Psoas muscle (tissue), 8 donors: ENCODE results near the gene H2AZ2. TPM values are rescaled to one million over a fixed set of nuclear protein-coding genes. Genes with fewer than 3 reads are reported as not detected.
"Not testable (repeated sequence)": the region's sequence is repeated elsewhere in the genome, so short reads cannot be mapped to it uniquely, and the experiment has no call there.

ENCODE experiments used
- ATAC-seq, 4 donors: fragments of 200-7000 bp; cut with Tn5 transposase; one replicate each; pipeline ENCODE4 v1.9.1; 2020; ENCODE audit warnings: moderate library complexity in 3 of 4, mild to moderate bottlenecking in 2 of 4
- DNase-seq, 2 donors: peaks; one replicate each; pipeline ENCODE4 v3.0.0-alpha.2; 2020
- H3K27ac ChIP-seq: fragments of 200-600 bp; one replicate; pipeline ENCODE4 v1.8.0; 2022
- H3K27me3 ChIP-seq, 3 donors: fragments of 200-600 bp in 1 of 3; one replicate each; pipeline versions ENCODE4 v1.6.1 to v1.8.0; 2013 to 2022; ENCODE audit warnings: low read length in 2 of 3, mild to moderate bottlenecking in 2 of 3, moderate library complexity in 1 of 3; ENCODE audit not compliant: insufficient read depth in 3 of 3
- H3K36me3 ChIP-seq, 2 donors: fragments of 200-600 bp in 1 of 2; one replicate each; pipeline versions ENCODE4 v1.6.1 to v1.8.0; 2013 to 2022; ENCODE audit warnings: low read depth in 1 of 2, mild to moderate bottlenecking in 1 of 2, moderate library complexity in 1 of 2; ENCODE audit not compliant: insufficient read depth in 1 of 2
- H3K4me1 ChIP-seq: fragments of 200-600 bp; one replicate; pipeline ENCODE4 v1.8.0; 2022
- H3K4me3 ChIP-seq: fragments of 200-600 bp; one replicate; pipeline ENCODE4 v1.8.0; 2022; ENCODE audit warnings: mild to moderate bottlenecking
- H3K9me3 ChIP-seq: fragments of 200-600 bp; one replicate; pipeline ENCODE4 v1.8.0; 2022
- CTCF ChIP-seq: fragments of 200-600 bp; IDR thresholded peaks from one replicate; pipeline ENCODE4 v1.8.0; 2022; ENCODE audit warnings: antibody characterized with exemption
- WGBS, 3 donors: extraction: QIAGEN DNeasy Blood & Tissue Kit; methylation state at CpG; one replicate each; pipeline versions ENCODE4 v1.1.6 to v1.1.7; 2013; 5-methylcytosine and 5-hydroxymethylcytosine counted together
- intact Hi-C, 2 donors: fragments of 100-400 bp; cut with DNase I; formaldehyde crosslinking; loops; one replicate each; pipeline versions ENCODE4 v1.11.0 to v1.14.2; 2022
- polyA plus RNA-seq, 3 donors: library from polyadenylated mRNA; stranded (reverse); fragments of 200-250 nt; gene quantifications; one replicate each; pipeline ENCODE4 v1.2.3, GENCODE V29; 2013
- total RNA-seq, 4 donors: library from RNA; stranded (reverse); fragmentation: NEBNext Ultra II Directional in 2 of 4; extraction: Animal tissue kit (Norgen Biotek cat#: 25700) in 2 of 4; gene quantifications; one replicate each; pipeline versions ENCODE4 v1.2.1 to v1.2.4, GENCODE V29; 2021 to 2023
- donor health status: healthy with polysubstance abuse.
- donor health status: DM: no; HTN: no; CAD: no; lungs with moderate emphysema.
- donor health status: Bipolar disorder and iron deficiency.
- donor health status: healthy.
- donor health status: DM: yes; HTN: yes; CAD: no.
- donor health status: DM: no; HTN: no; CAD: no.
- donor health status: DM: no; HTN: no; CAD: no.
- donor health status: DM: yes; HTN: yes; CAD: no.

H2AZ2 gene
- total and polyA plus RNA-seq, 7 donors = 37.1 to 155 (median 124) TPM

- DNase-seq (no peak), ATAC-seq (no peak)
- intact Hi-C loops = no loop called here
- Histone ChIP-seq H3K9me3 (no peaks in the 10 kb centered on the region), H3K4me3 (no peak overlapping the region), H3K27me3 (no peaks in the 10 kb centered on the region), H3K36me3 (peaks cover 0 to 3% of the 10 kb centered on the region in 2 donors), H3K4me1 (peaks cover 22% of the 10 kb centered on the region), H3K27ac (no peak overlapping the region)
- WGBS, 3 donors = 73 to 80% (median 74%) methylated on average over 11 of the region's 11 CpGs
- no peak for TF ChIP-seq CTCF
Measured at GRCh38 chr7:44875241-44875640, 27.4 kb upstream of the H2AZ2 start.

- no peak for TF ChIP-seq CTCF
- H3K4me1 ChIP-seq = peaks cover 2% of the 10 kb centered on the region
- no peak overlapping the region for H3K4me3 ChIP-seq
- H3K27me3 ChIP-seq = no peaks in the 10 kb centered on the region
- no peaks in the 10 kb centered on the region for H3K36me3 ChIP-seq
- H3K27ac ChIP-seq = no peak overlapping the region
- no peaks in the 10 kb centered on the region for H3K9me3 ChIP-seq
- intact Hi-C loops = no loop called here
- ATAC-seq (no peak), DNase-seq (no peak)
- 93 to 100% (median 97%) methylated on average over 1 of the region's 1 CpG for WGBS, 3 donors
Measured at GRCh38 chr7:44872787-44873186, 24.9 kb upstream of the H2AZ2 start.

- intact Hi-C loops, H3K36me3 ChIP-seq, DNase-seq, ATAC-seq, H3K9me3 ChIP-seq, H3K4me3 ChIP-seq, H3K27ac ChIP-seq, H3K27me3 ChIP-seq, H3K4me1 ChIP-seq: not testable (repeated sequence)
- WGBS, 3 donors = 95 to 97% (median 96%) methylated on average over 17 to 23 of the region's 23 CpGs
Measured at GRCh38 chr7:44871918-44872317, 24.0 kb upstream of the H2AZ2 start.

- H3K27ac ChIP-seq, H3K27me3 ChIP-seq, H3K36me3 ChIP-seq, intact Hi-C loops, DNase-seq, ATAC-seq, H3K9me3 ChIP-seq, H3K4me3 ChIP-seq: not testable (repeated sequence)
- 89 to 94% (median 93%) methylated on average over 23 to 28 of the region's 29 CpGs for WGBS, 3 donors
- peaks cover 14% of the 10 kb centered on the region for H3K4me1 ChIP-seq
Measured at GRCh38 chr7:44870780-44871179, 22.9 kb upstream of the H2AZ2 start.

GRCh38 chr7:44870336-44870735, 22.4 kb upstream of the H2AZ2 start:
- H3K27ac ChIP-seq, ATAC-seq, H3K27me3 ChIP-seq, H3K36me3 ChIP-seq, intact Hi-C loops, DNase-seq, H3K9me3 ChIP-seq, H3K4me3 ChIP-seq: not testable (repeated sequence)
- WGBS, 3 donors = 84 to 98% (median 92%) methylated on average over 3 of the region's 3 CpGs
- H3K4me1 ChIP-seq = peaks cover 14% of the 10 kb centered on the region

GRCh38 chr7:44867073-44867995, 19.4 kb upstream of the H2AZ2 start:
- intact Hi-C loops = no loop called here
- TF ChIP-seq CTCF = no peak
- Histone ChIP-seq H3K36me3 (no peaks in the 10 kb centered on the region), H3K4me1 (peaks cover 14% of the 10 kb centered on the region), H3K4me3 (no peak overlapping the region), H3K9me3 (no peaks in the 10 kb centered on the region), H3K27me3 (no peaks in the 10 kb centered on the region), H3K27ac (peak overlapping the region; percentile 90)
- ATAC-seq = peak; percentile 98 to 100 (median 98)
- DNase-seq = peak in 1 of 2 donors; percentile 46
- 38 to 43% (median 38%) methylated on average over 4 of the region's 4 CpGs for WGBS, 3 donors

- intact Hi-C loops, H3K27ac ChIP-seq, H3K27me3 ChIP-seq, ATAC-seq, DNase-seq, H3K36me3 ChIP-seq, H3K9me3 ChIP-seq, H3K4me3 ChIP-seq, H3K4me1 ChIP-seq: not testable (repeated sequence)
- 73 to 81% (median 78%) methylated on average over 4 of the region's 4 CpGs for WGBS, 3 donors
Measured at GRCh38 chr7:44861949-44862348, 14.1 kb upstream of the H2AZ2 start.
